ENCODE data around the gene EARS2. TPM values are rescaled to one million over a fixed set of nuclear protein-coding genes. Genes with fewer than 3 reads are reported as not detected.
"Not testable (repeated sequence)": the region's sequence is repeated elsewhere in the genome, so short reads cannot be mapped to it uniquely, and the experiment has no call there.

EARS2 gene
- total RNA-seq, 4 donors from 2014 or later = 13.8 to 37.4 (median 28.0) TPM

- no peak overlapping the region for H3K4me3 ChIP-seq
- TF ChIP-seq CTCF (IDR thresholded peaks at IDR 0.05) (no peak), POLR2A (IDR thresholded peaks at IDR 0.05) (no peak)
- H3K27me3 ChIP-seq = no peaks in the 10 kb centered on the region
- no peak for DNase-seq
- no peak overlapping the region for H3K27ac ChIP-seq
- peaks cover 0 to 100% (median 0%) of the 10 kb centered on the region in 3 donors for H3K36me3 ChIP-seq
- H3K9me3 ChIP-seq = no peaks in the 10 kb centered on the region
- H3K4me1 ChIP-seq = no peaks in the 10 kb centered on the region
Measured at GRCh38 chr16:23484510-23485256, 72.5 kb downstream of the EARS2 start.

GRCh38 chr16:23483492-23483891 is 73.7 kb downstream of the EARS2 start:
- not testable (repeated sequence) for H3K4me1 ChIP-seq, H3K9me3 ChIP-seq, H3K27me3 ChIP-seq, DNase-seq, H3K27ac ChIP-seq, H3K4me3 ChIP-seq
- H3K36me3 ChIP-seq = peaks cover 0 to 100% (median 0%) of the 10 kb centered on the region in 3 donors

- Histone ChIP-seq H3K4me3 (no peak overlapping the region), H3K9me3 (no peaks in the 10 kb centered on the region), H3K4me1 (no peaks in the 10 kb centered on the region), H3K27ac (no peak overlapping the region), H3K27me3 (no peaks in the 10 kb centered on the region), H3K36me3 (peaks cover 0 to 100% (median 0%) of the 10 kb centered on the region in 3 donors)
- TF ChIP-seq POLR2A (IDR thresholded peaks at IDR 0.05) (no peak), CTCF (IDR thresholded peaks at IDR 0.05) (no peak)
- no peak for DNase-seq
Measured at GRCh38 chr16:23482778-23483177, 74.4 kb downstream of the EARS2 start.

GRCh38 chr16:23480257-23480656 is 76.9 kb downstream of the EARS2 start:
- Histone ChIP-seq H3K36me3 (peaks cover 0 to 100% (median 0%) of the 10 kb centered on the region in 3 donors), H3K27ac (no peak overlapping the region), H3K9me3 (no peaks in the 10 kb centered on the region), H3K27me3 (no peaks in the 10 kb centered on the region), H3K4me3 (no peak overlapping the region), H3K4me1 (no peaks in the 10 kb centered on the region)
- DNase-seq = no peak
- TF ChIP-seq CTCF (IDR thresholded peaks at IDR 0.05) = no peak
- TF ChIP-seq POLR2A (IDR thresholded peaks at IDR 0.05) = no peak

- TF ChIP-seq CTCF (IDR thresholded peaks at IDR 0.05) = no peak
- no peak for TF ChIP-seq POLR2A (IDR thresholded peaks at IDR 0.05)
- no peaks in the 10 kb centered on the region for H3K27me3 ChIP-seq
- H3K9me3 ChIP-seq = no peaks in the 10 kb centered on the region
- no peak overlapping the region for H3K27ac ChIP-seq
- no peak overlapping the region for H3K4me3 ChIP-seq
- DNase-seq = no peak
- peaks cover 0 to 100% (median 0%) of the 10 kb centered on the region in 3 donors for H3K36me3 ChIP-seq
- no peaks in the 10 kb centered on the region for H3K4me1 ChIP-seq
Measured at GRCh38 chr16:23479138-23479537, 78.0 kb downstream of the EARS2 start.

GRCh38 chr16:23478566-23478965 is 78.6 kb downstream of the EARS2 start:
- Histone ChIP-seq H3K27me3 (no peaks in the 10 kb centered on the region), H3K36me3 (peaks cover 0 to 100% (median 0%) of the 10 kb centered on the region in 3 donors), H3K9me3 (no peaks in the 10 kb centered on the region), H3K4me3 (no peak overlapping the region), H3K4me1 (no peaks in the 10 kb centered on the region), H3K27ac (no peak overlapping the region)
- TF ChIP-seq CTCF (IDR thresholded peaks at IDR 0.05) (no peak), POLR2A (IDR thresholded peaks at IDR 0.05) (no peak)
- no peak for DNase-seq
